ENCODE results near the gene LMBR1.

Gene LMBR1

GRCh38 chr7:156795415-156795814 is 97.6 kb downstream of the LMBR1 start:
- no peak for DNase-seq (ENCODE audit: low read depth in 2 of 2)

GRCh38 chr7:156793334-156793733 is 99.6 kb downstream of the LMBR1 start:
- DNase-seq (ENCODE audit: low read depth in 2 of 2): no peak

- no peak for DNase-seq (ENCODE audit: low read depth in 2 of 2)
Measured at GRCh38 chr7:156792611-156793010, 100.4 kb downstream of the LMBR1 start.

DNA sequence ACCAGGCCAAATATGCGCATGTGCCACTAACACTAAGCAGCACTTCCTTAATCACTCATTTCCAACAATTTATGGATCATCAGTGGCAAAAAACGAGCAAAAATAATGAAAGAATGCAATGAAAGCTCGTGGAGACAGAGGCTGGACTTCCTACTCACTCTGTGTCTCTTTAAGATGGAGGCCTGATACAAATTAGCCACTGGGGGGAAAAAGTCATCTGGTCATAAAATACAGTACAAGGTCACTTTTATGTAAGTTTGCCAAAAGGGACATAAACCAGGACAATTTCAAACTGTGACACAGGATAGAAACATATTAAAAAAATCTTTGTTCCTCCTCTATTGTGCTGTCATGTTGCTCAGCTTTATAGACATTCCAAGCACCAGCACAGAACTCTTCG is 101.7 kb downstream of the LMBR1 start:
- no peak for DNase-seq (ENCODE audit: low read depth in 2 of 2)

GRCh38 chr7:156790264-156790663 is 102.7 kb downstream of the LMBR1 start:
- DNase-seq (ENCODE audit: low read depth in 2 of 2): no peak

DNA sequence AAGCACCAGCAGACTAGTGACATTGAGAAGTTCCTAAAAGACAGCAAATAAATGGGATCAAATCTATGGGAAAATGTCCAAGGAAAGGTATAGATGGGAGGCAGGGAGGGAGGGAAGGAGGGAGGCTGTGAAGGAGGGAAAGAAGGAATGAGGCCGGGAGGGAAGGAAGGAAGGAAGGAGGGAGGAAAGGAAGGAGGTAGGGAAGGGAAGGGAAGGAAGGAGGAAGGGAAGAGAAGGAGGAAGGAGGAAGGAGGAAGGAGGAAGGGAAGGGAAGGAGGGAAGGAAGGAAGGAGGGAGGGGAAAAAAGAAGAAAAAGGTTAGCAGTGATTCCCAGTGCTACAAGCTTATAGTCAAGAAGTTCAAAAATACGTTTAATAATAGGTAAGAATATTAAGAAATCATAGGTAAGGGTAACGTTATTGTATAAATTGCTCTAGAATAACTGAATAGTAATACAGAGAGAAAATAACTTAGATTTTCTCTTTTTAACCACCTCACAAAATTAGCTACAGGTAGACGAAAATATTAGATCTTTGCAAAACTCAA is 106.9 kb downstream of the LMBR1 start:
- no peak for DNase-seq (ENCODE audit: low read depth in 2 of 2)

- no peak for DNase-seq (ENCODE audit: low read depth in 2 of 2)
Measured at GRCh38 chr7:156783864-156784263, 109.1 kb downstream of the LMBR1 start.

DNA sequence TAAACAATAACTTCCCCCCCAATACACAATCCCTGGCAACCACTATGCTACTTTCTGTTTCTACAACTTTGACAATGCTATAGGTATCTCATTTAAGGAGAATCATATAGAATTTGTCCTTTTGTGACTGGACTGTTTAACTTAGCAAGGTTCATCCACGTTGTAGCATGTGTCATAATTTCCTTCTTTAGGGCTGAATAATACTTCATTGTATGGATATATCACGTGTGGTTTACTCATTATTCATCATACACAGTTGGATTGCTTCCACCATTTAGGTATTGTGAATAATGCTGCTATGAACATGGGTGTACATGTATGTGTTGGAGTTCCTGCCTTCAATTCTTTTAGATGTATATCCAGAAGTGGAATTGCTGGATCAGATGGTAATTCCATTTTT is 111.0 kb downstream of the LMBR1 start:
- DNase-seq (ENCODE audit: low read depth in 2 of 2): no peak

DNA sequence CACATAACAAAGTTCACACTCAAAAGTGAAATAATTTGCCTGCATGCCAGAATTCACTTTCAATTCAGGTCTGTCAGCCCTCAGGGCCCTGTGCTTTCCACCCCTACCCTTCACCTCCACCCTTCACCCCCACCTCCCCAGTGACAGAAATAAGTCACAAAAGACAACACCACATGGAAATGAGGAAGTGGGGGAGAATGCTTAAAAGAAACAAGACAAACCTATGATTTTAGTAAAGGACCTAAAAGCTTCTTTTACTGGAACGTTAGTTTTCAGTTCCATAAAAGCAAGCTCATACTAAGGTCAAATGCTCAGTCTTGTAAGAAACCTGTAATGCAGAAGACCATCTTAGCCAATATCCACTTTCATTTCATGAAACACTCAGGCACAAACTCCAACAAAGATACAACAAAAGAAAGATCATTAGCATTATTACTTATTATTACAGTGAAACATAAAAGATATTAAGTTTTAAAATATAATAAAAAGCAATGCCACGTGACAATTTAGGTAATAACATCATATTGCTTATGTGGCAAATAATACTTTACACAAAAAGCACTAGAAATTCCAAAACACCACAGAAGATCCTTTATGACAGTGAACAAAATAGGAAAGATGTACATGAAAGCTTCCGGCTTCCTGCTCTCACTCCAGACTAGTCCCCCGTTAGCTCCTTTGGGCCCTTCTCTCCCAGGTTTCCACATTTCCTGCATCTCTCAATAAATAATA is 112.1 kb downstream of the LMBR1 start:
- DNase-seq (ENCODE audit: low read depth in 2 of 2): no peak

GRCh38 chr7:156778668-156779067 is 114.3 kb downstream of the LMBR1 start:
- DNase-seq (ENCODE audit: low read depth in 2 of 2): no peak

GRCh38 chr7:156778201-156778600 is 114.8 kb downstream of the LMBR1 start:
- DNase-seq (ENCODE audit: low read depth in 2 of 2): no peak

DNA sequence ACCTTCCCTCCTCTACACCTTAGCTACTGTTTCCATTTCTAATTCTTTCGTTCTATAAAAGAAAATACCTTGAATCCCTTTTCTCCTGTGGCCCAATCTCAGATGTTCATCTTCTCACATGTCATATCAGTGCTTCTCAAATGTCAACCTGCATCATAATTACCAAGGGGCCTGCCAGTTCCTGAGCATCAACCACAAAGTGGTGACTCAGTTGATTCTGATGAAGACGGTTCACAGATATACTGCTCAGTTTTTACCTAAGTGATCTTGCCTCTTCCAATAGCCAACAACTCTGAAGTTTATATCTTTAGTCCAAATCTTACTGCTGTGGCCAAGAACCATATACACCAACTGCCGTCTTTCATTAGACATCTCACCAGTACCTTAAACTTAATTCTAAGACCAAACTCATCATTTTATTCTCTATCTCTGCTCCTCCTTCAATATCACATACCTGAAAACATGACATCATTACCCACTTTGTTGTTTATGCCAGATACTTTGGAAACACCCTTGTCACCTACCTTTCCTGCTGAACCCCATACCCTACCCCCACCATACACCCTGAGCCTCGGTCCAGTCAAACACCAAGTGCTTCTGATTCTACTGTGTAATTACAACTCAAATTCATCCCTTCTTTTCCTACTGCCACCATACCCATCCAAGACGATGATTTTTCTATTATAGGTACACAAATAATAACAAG is 115.5 kb downstream of the LMBR1 start:
- DNase-seq (ENCODE audit: low read depth in 2 of 2): no peak

GRCh38 chr7:156776527-156776926 is 116.5 kb downstream of the LMBR1 start:
- no peak for DNase-seq (ENCODE audit: low read depth in 2 of 2)

DNA sequence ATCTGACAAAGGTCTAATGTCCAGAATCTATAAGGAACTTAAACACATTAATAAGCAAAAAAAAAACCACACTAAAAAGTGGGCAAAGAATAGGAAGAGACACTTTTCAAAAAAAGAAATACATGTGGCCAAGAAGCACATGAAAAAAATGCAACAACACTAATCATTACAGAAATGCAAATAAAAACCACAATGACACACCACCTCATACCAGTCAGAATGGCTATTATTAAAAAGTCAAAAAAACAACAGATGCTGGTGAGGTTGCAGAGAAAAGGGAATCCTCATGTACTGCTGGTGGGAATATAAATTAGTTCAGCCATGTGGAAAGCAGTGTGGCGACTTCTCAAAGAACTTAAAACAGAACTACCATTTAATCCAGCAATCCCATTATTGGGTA is 119.0 kb downstream of the LMBR1 start:
- no peak for DNase-seq (ENCODE audit: low read depth in 2 of 2)

DNA sequence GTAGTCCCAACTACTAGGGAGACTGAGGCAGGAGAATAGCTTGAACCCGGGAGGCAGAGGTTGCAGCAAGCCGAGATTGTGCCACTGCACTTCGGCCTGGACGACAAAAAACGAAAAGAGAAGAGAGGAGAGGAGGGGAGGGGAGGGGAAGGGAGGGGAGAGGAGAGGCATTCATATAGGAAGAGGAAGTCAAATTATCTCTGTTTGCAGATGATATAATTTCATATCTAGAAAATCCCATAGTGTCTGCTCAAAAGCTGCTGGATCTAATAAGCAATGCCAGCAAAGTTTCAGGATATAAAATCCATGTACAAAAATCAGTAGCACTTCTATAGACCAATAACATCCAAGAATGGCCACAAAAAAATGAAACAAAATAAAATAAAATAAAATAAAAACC is 120.3 kb downstream of the LMBR1 start:
- no peak for DNase-seq (ENCODE audit: low read depth in 2 of 2)

- DNase-seq (ENCODE audit: low read depth in 2 of 2): no peak
Measured at GRCh38 chr7:156768698-156769472, 124.1 kb downstream of the LMBR1 start.

DNA sequence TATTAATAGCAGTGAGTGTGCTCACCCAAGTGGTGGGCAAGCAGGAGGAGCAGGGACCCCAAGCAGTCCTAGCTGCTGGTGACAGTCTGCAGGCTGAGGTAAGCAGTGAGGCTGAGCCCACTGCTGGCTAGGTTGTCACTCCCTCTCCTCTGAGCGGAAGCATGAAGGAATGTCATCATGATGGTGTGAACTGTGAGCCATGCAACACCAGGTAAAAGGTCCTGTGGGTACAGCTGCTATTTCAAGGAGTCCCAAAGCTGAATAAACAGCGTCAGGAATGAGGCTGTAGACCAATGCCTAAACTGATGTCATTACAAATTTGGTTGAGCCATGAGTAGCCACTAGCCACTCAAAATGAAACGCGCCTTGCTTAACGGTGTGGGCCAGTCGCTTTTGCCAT is 126.3 kb downstream of the LMBR1 start:
- no peak for DNase-seq (ENCODE audit: low read depth in 2 of 2)

DNA sequence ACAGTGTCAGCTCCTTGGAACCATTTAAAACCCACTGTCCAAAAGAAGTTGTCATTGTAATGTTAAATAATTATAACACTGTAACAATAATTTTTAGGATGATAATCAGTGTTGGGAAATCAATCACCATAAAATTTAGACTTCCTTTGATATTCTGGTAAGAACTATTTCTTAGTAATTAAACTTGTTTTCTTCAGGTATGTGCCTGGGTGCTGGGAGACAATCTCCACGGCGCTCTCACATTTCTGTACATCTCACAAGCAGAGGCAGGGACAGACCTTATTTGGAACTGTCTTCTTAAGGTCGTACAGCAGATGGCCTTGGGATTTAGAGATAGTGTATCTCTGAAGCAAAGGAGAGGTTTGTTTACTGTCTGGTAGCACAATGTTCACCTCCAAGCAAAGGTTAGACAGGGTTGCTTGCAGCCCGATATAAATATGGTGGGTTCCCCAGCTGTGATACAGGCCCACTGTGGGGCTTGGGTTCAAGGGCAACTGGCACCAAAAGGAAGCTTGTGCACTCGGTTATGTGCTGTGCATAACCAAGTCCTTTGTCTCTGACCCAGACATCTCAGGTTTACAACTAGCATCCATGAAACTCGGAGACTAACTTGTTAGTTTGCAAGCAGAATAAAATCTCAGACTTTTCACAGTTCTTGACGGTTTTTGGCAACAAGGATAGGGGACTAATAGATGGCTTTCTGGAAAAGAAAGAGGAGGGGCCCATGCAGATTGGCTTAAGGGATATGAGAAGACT is 126.9 kb downstream of the LMBR1 start:
- DNase-seq (ENCODE audit: low read depth in 2 of 2): no peak

- DNase-seq (ENCODE audit: low read depth in 2 of 2): no peak
Measured at GRCh38 chr7:156764766-156765165, 128.2 kb downstream of the LMBR1 start.

- peak; percentile 20 to 40 for DNase-seq (ENCODE audit: low read depth in 2 of 2)
Measured at GRCh38 chr7:156764016-156764669, 128.8 kb downstream of the LMBR1 start.

GRCh38 chr7:156759579-156760202 is 133.3 kb downstream of the LMBR1 start:
- no peak for DNase-seq (ENCODE audit: low read depth in 2 of 2)

Measured in fibroblast of skin of left biceps (primary cell).